ENCODE measurements around the gene MTMR3. TPM values are rescaled to one million over a fixed set of nuclear protein-coding genes. Genes with fewer than 3 reads are reported as not detected.

The MTMR3 gene
- total and polyA plus RNA-seq, 11 donors: 9.6 to 44.8 (median 34.6) TPM

GRCh38 chr22:30062259-30062658, 179.3 kb downstream of the MTMR3 start:
- intact Hi-C loops (cut with DNase I): no loop called here
- WGBS, 4 donors: 65 to 83% (median 75%) methylated on average over 3 of the region's 3 CpGs
- no peak overlapping the region for H3K27ac ChIP-seq
- peaks cover 0 to 2% (median 0%) of the 10 kb centered on the region in 9 donors for H3K27me3 ChIP-seq
- no peaks in the 10 kb centered on the region for H3K36me3 ChIP-seq
- H3K4me1 ChIP-seq: no peaks in the 10 kb centered on the region
- TF ChIP-seq CTCF (IDR thresholded peaks at IDR 0.05) (no peak), POLR2A (IDR thresholded peaks at IDR 0.05) (no peak)
- peaks cover 0 to 35% (median 21%) of the 10 kb centered on the region in 12 donors for H3K9me3 ChIP-seq
- ATAC-seq: no peak
- no peak for DNase-seq
- H3K4me3 ChIP-seq: no peak overlapping the region

GRCh38 chr22:30062950-30063349, 180.0 kb downstream of the MTMR3 start:
- Histone ChIP-seq H3K27me3 (peaks cover 0 to 2% (median 0%) of the 10 kb centered on the region in 9 donors), H3K36me3 (no peaks in the 10 kb centered on the region), H3K4me1 (no peaks in the 10 kb centered on the region), H3K9me3 (peaks cover 0 to 31% (median 20%) of the 10 kb centered on the region in 12 donors), H3K4me3 (no peak overlapping the region), H3K27ac (no peak overlapping the region)
- ATAC-seq (no peak), DNase-seq (no peak)
- intact Hi-C loops (cut with DNase I): no loop called here
- WGBS, 4 donors: 72 to 86% (median 78%) methylated on average over 1 of the region's 1 CpG
- TF ChIP-seq POLR2A (IDR thresholded peaks at IDR 0.05) (no peak), CTCF (IDR thresholded peaks at IDR 0.05) (no peak)

- Histone ChIP-seq H3K27ac (no peak overlapping the region), H3K9me3 (peaks cover 0 to 31% (median 20%) of the 10 kb centered on the region in 12 donors), H3K4me3 (no peak overlapping the region), H3K27me3 (peaks cover 0 to 1% (median 0%) of the 10 kb centered on the region in 9 donors), H3K4me1 (no peaks in the 10 kb centered on the region), H3K36me3 (no peaks in the 10 kb centered on the region)
- TF ChIP-seq CTCF (IDR thresholded peaks at IDR 0.05): no peak
- TF ChIP-seq POLR2A (IDR thresholded peaks at IDR 0.05): no peak
- intact Hi-C loops (cut with DNase I): no loop called here
- ATAC-seq (no peak), DNase-seq (no peak)
Observed at GRCh38 chr22:30064172-30064571, 181.2 kb downstream of the MTMR3 start.

- DNase-seq (no peak), ATAC-seq (no peak)
- TF ChIP-seq POLR2A (IDR thresholded peaks at IDR 0.05) (no peak), CTCF (IDR thresholded peaks at IDR 0.05) (no peak)
- intact Hi-C loops (cut with DNase I): no loop called here
- H3K27ac ChIP-seq: no peak overlapping the region
- WGBS, 4 donors: 65 to 76% (median 71%) methylated on average over 2 of the region's 2 CpGs
- H3K9me3 ChIP-seq: peaks cover 0 to 4% (median 0%) of the 10 kb centered on the region in 12 donors
- peaks cover 0 to 18% (median 0%) of the 10 kb centered on the region in 9 donors for H3K27me3 ChIP-seq
- no peaks in the 10 kb centered on the region for H3K36me3 ChIP-seq
- H3K4me1 ChIP-seq: no peaks in the 10 kb centered on the region
- H3K4me3 ChIP-seq: no peak overlapping the region
Observed at GRCh38 chr22:30073743-30074142, 190.8 kb downstream of the MTMR3 start.
